Raji (cell line): ENCODE data around the gene IGFL4.

ENCODE experiments used
- POLR2A ChIP-seq: IDR thresholded peaks from 2 replicates; pipeline ENCODE4 v1.6.1; 2011; ENCODE audit warnings: low read depth, low read length, control low read depth; ENCODE audit not compliant: insufficient read depth

IGFL4 gene

GRCh38 chr19:46068345-46069258, 27.8 kb upstream of the IGFL4 start:
- no peak for TF ChIP-seq POLR2A

DNA sequence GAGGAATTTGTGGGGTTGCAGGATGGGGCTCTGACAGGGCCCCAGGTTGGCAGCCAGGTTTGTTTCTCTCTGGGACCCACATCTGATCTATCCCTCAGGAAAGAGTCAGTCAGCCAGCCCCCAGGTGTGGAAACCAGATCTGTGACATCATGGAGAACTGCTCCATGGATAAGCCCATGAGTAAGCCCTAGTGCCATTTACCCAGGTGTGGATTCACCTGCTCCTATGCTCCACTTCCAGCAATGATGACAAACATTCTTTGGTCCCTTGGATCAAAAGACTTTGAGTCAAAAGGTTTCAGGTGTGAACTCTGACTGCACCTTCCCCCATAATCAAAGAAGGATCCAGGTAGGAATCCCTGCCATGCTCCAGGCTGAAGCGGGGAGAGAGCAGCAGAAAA, 26.9 kb upstream of the IGFL4 start:
- TF ChIP-seq POLR2A, result no peak

DNA sequence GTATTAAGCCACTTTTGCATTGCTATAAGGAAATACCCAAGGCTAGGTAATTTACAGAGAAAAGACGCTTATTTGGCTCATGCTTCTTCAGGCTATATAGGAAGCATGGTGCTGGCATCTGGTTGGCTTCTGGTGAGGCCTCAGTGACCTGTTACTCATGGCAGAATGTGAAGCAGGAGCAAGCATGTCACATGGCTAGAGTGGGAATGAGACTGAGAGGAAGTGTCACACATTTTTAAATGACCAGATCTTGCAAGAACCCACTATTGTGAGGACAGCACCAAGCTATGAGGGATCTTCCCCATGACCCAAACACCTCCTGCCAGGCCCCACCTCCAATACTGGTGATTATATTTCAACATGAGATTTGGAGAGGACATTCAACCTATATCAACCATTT, 25.7 kb upstream of the IGFL4 start:
- no peak for TF ChIP-seq POLR2A

- TF ChIP-seq POLR2A, result no peak
Measured at GRCh38 chr19:46065486-46066071, 24.8 kb upstream of the IGFL4 start.

DNA sequence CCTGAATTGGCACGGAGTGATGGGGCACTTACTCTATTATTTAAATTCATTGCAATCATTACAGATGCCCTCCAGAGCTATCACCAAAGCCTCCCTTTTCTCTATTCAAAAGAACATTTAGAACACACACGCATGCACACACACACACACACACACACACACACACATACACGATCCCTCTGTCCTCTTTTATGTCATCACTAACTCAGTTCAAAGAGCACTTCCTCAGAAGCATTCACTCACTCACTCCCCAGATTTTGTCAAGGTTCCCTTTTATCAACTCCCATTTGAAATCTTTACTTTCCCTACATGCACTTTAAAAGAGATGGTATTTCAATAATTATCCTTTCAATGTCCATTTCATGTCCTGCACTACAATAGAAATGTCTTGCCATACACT, 22.4 kb upstream of the IGFL4 start:
- no peak for TF ChIP-seq POLR2A

DNA sequence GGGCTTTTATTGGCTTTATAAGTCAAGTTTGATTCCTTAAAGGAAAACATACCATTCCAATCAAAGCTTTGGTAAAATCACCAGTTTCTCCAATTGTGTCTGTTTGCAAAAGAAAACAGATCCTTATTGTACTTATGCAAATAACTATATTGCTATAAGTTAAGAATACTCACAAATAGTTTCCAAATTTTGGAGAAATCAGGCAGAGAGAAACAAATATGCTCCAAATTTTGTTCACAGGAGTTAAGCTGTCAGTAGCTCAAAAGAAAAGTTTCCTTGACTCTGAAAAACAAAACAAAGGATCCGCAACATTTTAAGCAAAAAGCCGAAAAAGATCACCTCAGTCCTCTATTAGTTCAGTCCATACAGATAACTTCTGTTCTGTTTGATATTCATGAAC, 19.2 kb upstream of the IGFL4 start:
- TF ChIP-seq POLR2A, result no peak

DNA sequence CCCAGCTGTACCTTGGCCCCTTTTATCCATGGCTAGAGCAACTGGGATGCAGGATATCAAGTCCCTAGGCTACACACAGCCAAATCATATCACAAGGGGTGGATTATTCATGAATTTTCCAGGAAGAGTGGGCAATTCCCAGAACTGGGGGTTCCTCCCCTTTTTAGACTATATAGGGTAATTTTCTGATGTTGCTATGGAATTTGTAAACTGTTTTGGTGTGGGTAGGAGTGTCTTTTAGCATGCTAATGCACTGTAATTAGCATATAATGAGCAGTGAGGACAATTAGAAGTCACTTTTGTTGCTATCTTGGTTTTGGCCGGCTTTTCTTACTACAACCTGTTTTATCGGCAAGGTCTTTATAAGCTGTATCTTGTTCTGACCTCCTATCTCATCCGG, 18.0 kb upstream of the IGFL4 start:
- no peak for TF ChIP-seq POLR2A

DNA sequence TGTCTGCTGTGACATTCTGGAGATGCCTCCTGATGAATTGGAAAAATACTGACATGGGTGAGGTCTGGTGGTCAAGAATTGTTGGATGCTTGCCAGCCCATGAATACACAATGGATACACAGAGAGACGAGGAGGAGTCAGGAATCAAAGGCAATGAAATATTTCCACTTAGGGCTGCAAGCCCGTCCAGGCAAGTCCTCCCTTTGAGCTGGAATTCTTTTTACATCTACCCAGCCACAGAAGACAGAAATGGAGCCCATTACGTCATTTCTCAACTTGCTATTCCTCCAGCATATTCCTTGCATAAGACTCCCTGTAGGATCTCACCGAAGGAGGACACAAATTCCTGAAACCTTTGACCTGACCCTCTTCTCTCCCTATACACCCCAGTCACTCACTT, 15.7 kb upstream of the IGFL4 start:
- TF ChIP-seq POLR2A, result no peak

- no peak for TF ChIP-seq POLR2A
Measured at GRCh38 chr19:46052896-46053295, 12.1 kb upstream of the IGFL4 start.

- no peak for TF ChIP-seq POLR2A
Measured at GRCh38 chr19:46049597-46049996, 8.8 kb upstream of the IGFL4 start.

DNA sequence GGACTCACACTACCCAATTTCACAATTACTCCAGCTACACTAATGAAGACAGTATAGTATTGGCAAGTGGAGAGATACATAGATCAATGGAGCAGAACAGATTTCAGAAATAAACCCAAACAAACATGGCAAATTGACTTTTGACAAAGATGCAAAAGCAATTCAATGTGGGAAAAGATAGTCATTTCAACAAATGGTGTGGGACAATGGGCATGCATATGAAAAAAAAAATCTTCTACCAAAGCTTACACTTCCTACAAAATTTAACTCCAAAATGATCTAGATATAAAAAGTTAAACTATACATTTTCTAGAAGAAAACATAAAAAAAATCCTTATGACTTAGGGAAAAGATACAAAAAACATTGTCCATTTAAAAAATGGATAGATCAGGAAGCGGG, 2.7 kb upstream of the IGFL4 start:
- TF ChIP-seq POLR2A, result no peak

- TF ChIP-seq POLR2A, result no peak
Measured at GRCh38 chr19:46042252-46042883, 1.6 kb upstream of the IGFL4 start.

GRCh38 chr19:46040125-46040524, 677 bp downstream of the IGFL4 start:
- no peak for TF ChIP-seq POLR2A

GRCh38 chr19:46036744-46037128, 4.1 kb downstream of the IGFL4 start:
- TF ChIP-seq POLR2A, result no peak

DNA sequence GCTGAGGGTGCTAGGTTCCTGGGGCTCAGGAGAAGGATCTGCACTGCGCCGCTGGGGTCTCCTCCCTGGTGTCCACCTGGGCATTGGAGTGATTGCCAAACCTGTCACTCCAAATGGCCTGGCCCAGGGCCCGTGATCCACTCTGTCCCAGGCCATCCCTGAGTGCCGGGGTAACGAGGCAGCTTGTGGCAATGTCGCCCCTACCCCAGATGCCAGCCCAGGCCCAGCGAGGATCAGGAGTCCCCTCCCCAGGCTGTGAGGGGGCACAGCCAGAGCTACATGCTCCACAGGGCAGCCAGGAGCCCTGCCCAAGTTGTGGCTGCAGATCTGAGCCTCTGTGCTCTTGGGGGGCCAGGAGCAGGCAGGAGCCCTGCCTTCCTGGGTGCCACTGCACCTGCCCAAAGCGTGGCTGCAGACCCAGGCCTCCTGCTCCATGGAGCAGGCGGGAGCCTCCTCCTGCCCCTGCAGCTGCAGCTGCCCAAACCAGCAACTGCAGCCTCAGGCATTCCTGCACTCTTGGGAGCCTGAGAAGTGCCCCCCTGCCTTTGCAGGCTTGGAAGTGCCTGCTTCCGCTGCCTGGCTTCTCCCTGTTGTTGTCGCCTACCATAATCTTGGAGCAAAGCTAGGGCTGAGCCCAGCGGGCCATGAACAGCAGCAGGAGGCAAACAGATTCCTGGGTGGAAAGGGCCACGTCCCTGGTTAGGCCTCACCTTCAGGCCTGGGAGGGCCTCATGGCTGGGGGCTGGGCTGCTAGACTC, 4.6 kb downstream of the IGFL4 start:
- no peak for TF ChIP-seq POLR2A
